Smooth muscle cell (in vitro differentiated cells): ENCODE results near the gene HLA-E. TPM values are rescaled to one million over a fixed set of nuclear protein-coding genes. Genes with fewer than 3 reads are reported as not detected.

Experiments
- DNase-seq: peaks from one replicate; lab custom pipeline; 2025; ENCODE audit not compliant: unreplicated experiment; lab: John Stamatoyannopoulos, UW
- H2AFZ ChIP-seq: fragments of 200-600 bp; sonication (generic); 2 replicates; pipeline ENCODE4 v1.6.0; 2016; ENCODE audit warnings: antibody characterized with exemption, low read depth, mild to moderate bottlenecking
- H3F3A ChIP-seq: fragments of 200-600 bp; sonication (generic); 2 replicates; pipeline ENCODE4 v1.6.0; 2017; ENCODE audit warnings: antibody characterized with exemption, low read depth
- H3K27ac ChIP-seq: fragments of 200-600 bp; sonication (generic); 2 replicates; pipeline ENCODE4 v1.5.1; 2016; ENCODE audit warnings: low read depth, mild to moderate bottlenecking
- H3K27me3 ChIP-seq: fragments of 200-600 bp; sonication (generic); 2 replicates; pipeline ENCODE4 v1.6.1; 2016; ENCODE audit warnings: low read depth, mild to moderate bottlenecking
- H3K36me3 ChIP-seq: fragments of 200-600 bp; sonication (generic); 2 replicates; pipeline ENCODE4 v1.5.1; 2016; ENCODE audit warnings: low read depth
- H3K4me1 ChIP-seq: fragments of 200-600 bp; sonication (generic); 2 replicates; pipeline ENCODE4 v1.5.1; 2016; ENCODE audit warnings: low read depth
- H3K4me2 ChIP-seq: fragments of 200-600 bp; sonication (generic); 2 replicates; pipeline ENCODE4 v1.6.0; 2016; ENCODE audit warnings: mild to moderate bottlenecking
- H3K4me3 ChIP-seq: fragments of 200-600 bp; sonication (generic); 2 replicates; pipeline ENCODE4 v1.5.1; 2016; ENCODE audit warnings: mild to moderate bottlenecking
- H3K79me2 ChIP-seq: fragments of 200-600 bp; sonication (generic); 2 replicates; pipeline ENCODE4 v1.6.0; 2016; ENCODE audit warnings: low read depth, mild to moderate bottlenecking
- H3K9ac ChIP-seq: fragments of 200-600 bp; sonication (generic); 2 replicates; pipeline ENCODE4 v1.6.0; 2016; ENCODE audit warnings: low read depth
- H3K9me3 ChIP-seq: fragments of 200-600 bp; sonication (generic); replicated peaks from 2 replicates; pipeline ENCODE4 v1.5.1; 2016; ENCODE audit warnings: low read depth
- H4K20me1 ChIP-seq: fragments of 200-600 bp; sonication (generic); 2 replicates; pipeline ENCODE4 v1.6.0; 2016; ENCODE audit warnings: low read depth
- WGBS: methylation state at CpG from one replicate; pipeline ENCODE4 v1.1.7; 2016; ENCODE audit warnings: low lambda C conversion rate; 5-methylcytosine and 5-hydroxymethylcytosine counted together
- polyA plus RNA-seq: library from polyadenylated mRNA; unstranded; fragments of >200 nt; fragmentation: Nextera tagmentation; extraction: Ambion mirVana; gene quantifications from 2 replicates; pipeline ENCODE4 v1.2.1, GENCODE V29; 2016
- total RNA-seq: library from RNA; depleted of rRNA; stranded (reverse); fragments of >200 nt; gene quantifications from 2 replicates; pipeline ENCODE4 v1.2.3, GENCODE V29; 2014
- TF ChIP-seq, protein P1 (sequence below): fragments of 200-600 bp; sonication (generic); IDR thresholded peaks from 2 replicates; pipeline ENCODE4 v1.5.1; 2017; ENCODE audit warnings: borderline replicate concordance, mild to moderate bottlenecking, antibody characterized with exemption; ENCODE audit not compliant: insufficient read depth, poor library complexity, severe bottlenecking

Gene HLA-E
- total and polyA plus RNA-seq, 2 experiments from 2014 or later: 104 to 126 TPM

GRCh38 chr6:30450909-30451841 lies 38.1 kb upstream of the HLA-E start:
- H3K79me2 ChIP-seq: no peaks in the 10 kb centered on the region
- TF ChIP-seq, protein P1, sequence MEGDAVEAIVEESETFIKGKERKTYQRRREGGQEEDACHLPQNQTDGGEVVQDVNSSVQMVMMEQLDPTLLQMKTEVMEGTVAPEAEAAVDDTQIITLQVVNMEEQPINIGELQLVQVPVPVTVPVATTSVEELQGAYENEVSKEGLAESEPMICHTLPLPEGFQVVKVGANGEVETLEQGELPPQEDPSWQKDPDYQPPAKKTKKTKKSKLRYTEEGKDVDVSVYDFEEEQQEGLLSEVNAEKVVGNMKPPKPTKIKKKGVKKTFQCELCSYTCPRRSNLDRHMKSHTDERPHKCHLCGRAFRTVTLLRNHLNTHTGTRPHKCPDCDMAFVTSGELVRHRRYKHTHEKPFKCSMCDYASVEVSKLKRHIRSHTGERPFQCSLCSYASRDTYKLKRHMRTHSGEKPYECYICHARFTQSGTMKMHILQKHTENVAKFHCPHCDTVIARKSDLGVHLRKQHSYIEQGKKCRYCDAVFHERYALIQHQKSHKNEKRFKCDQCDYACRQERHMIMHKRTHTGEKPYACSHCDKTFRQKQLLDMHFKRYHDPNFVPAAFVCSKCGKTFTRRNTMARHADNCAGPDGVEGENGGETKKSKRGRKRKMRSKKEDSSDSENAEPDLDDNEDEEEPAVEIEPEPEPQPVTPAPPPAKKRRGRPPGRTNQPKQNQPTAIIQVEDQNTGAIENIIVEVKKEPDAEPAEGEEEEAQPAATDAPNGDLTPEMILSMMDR: no peak
- H3K9ac ChIP-seq: no peak overlapping the region
- WGBS: 72% methylated on average over 54 of the region's 55 CpGs
- no peaks in the 10 kb centered on the region for H3F3A ChIP-seq
- no peaks in the 10 kb centered on the region for H3K36me3 ChIP-seq
- H4K20me1 ChIP-seq: no peaks in the 10 kb centered on the region
- H3K4me1 ChIP-seq: no peaks in the 10 kb centered on the region
- DNase-seq: no peak
- no peak overlapping the region for H3K4me3 ChIP-seq
- no peak overlapping the region for H3K4me2 ChIP-seq
- H2AFZ ChIP-seq: no peak overlapping the region
- no peak overlapping the region for H3K27ac ChIP-seq
- no peaks in the 10 kb centered on the region for H3K9me3 ChIP-seq
- peaks cover 64% of the 10 kb centered on the region for H3K27me3 ChIP-seq

- H3K9me3 ChIP-seq: no peaks in the 10 kb centered on the region
- H3K4me3 ChIP-seq: no peak overlapping the region
- TF ChIP-seq, protein P1: no peak
- H4K20me1 ChIP-seq: no peaks in the 10 kb centered on the region
- WGBS: 95% methylated on average over 41 of the region's 41 CpGs
- DNase-seq: no peak
- H3K4me1 ChIP-seq: no peaks in the 10 kb centered on the region
- no peak overlapping the region for H2AFZ ChIP-seq
- no peaks in the 10 kb centered on the region for H3K79me2 ChIP-seq
- H3K9ac ChIP-seq: no peak overlapping the region
- peaks cover 64% of the 10 kb centered on the region for H3K27me3 ChIP-seq
- no peaks in the 10 kb centered on the region for H3K36me3 ChIP-seq
- H3F3A ChIP-seq: no peaks in the 10 kb centered on the region
- H3K4me2 ChIP-seq: no peak overlapping the region
- no peak overlapping the region for H3K27ac ChIP-seq
Observed at GRCh38 chr6:30452736-30453507, 36.4 kb upstream of the HLA-E start.

DNA sequence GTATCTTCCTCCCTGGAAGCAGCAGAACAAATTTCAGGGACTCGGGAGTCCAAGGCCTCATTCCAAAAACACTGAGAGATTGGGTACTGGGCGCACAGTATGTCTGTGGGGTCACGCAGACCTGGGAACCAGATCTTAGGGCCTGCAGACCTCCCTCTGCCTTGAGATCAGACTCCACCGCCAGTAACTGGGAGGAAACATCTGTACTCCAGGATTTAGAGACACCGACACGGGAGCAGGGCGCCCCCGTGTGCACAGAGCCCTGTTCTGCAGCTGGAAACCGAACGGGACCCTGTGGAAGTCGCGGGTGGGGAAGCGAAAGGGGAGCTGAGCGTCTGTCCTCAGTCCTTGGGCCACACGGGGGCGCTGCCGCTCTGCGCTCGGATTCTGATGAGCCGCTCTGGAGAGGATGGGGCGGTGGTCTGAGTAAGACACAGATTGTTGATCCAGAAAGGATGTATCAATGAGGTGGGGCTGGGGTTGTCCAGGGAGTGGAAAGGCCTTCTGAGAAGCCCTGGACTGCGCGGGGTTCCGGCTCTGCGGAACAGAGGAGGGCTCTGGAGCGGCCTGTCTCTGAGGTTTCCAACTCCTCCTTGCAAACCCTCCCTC lies 35.7 kb upstream of the HLA-E start:
- H3K4me1 ChIP-seq: no peaks in the 10 kb centered on the region
- H3K36me3 ChIP-seq: no peaks in the 10 kb centered on the region
- peak overlapping the region; percentile 43 for H3K4me2 ChIP-seq
- no peaks in the 10 kb centered on the region for H4K20me1 ChIP-seq
- H3K9me3 ChIP-seq: no peaks in the 10 kb centered on the region
- peaks cover 64% of the 10 kb centered on the region for H3K27me3 ChIP-seq
- no peaks in the 10 kb centered on the region for H3K79me2 ChIP-seq
- no peak overlapping the region for H3K27ac ChIP-seq
- no peak overlapping the region for H2AFZ ChIP-seq
- WGBS: 9% methylated on average over 25 of the region's 26 CpGs
- H3K4me3 ChIP-seq: no peak overlapping the region
- H3K9ac ChIP-seq: no peak overlapping the region
- TF ChIP-seq, protein P1: peak; percentile 87
- no peaks in the 10 kb centered on the region for H3F3A ChIP-seq
- DNase-seq: peak; percentile 81
